HG03439 (cell line): ENCODE results near the gene CCSER2.
"Not testable (repeated sequence)": the region's sequence is repeated elsewhere in the genome, so short reads cannot be mapped to it uniquely, and the experiment has no call there.

Experiments used
- ATAC-seq: cut with Tn5 transposase; IDR thresholded peaks from one replicate; pipeline ENCODE4 v1.9.1; 2021; ENCODE audit warnings: mild to moderate bottlenecking, moderate library complexity; ENCODE audit not compliant: unreplicated experiment

Gene CCSER2

DNA sequence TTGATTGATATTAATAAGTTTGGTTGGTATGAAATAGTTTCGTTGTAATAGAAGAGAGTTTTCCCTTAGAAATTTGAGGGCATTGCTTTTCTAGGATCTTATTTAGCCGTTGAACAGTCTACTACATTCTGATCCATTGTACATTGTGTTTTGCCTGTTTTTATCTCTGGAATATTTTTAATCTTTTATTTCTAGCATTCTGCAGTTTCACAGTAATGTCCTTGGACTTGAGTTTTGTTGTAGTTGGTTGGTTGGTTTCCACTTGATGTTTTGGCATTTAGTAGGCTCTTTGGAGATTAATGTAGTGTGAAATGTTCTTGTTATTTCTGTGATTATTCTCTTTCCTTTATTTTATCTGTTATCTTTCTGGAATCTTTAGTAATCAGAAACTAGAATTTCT is 112.4 kb downstream of the CCSER2 start:
- no peak for ATAC-seq

GRCh38 chr10:84447701-84448400 is 119.5 kb downstream of the CCSER2 start:
- no peak for ATAC-seq

- not testable (repeated sequence) for ATAC-seq
Observed at GRCh38 chr10:84449351-84449750, 121.0 kb downstream of the CCSER2 start.

DNA sequence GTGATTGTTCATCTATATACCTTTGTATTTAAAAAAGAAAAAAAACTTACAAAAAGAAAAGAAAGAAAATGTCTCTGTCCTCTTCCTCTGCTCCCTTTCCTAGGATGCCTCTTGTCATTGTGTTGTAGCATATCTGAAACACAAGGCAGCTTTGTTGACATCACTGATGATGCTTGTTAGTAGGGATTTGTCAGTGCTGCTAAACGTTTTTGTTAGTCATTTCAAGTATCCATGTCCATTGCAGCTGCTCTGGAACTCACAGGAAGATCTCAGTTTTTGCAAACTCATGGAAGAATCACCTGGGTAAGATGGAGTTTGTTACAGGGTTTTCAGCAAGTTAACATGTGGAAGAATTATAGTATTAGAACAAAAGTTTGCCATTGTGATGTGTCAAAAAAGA is 123.6 kb downstream of the CCSER2 start:
- no peak for ATAC-seq

DNA sequence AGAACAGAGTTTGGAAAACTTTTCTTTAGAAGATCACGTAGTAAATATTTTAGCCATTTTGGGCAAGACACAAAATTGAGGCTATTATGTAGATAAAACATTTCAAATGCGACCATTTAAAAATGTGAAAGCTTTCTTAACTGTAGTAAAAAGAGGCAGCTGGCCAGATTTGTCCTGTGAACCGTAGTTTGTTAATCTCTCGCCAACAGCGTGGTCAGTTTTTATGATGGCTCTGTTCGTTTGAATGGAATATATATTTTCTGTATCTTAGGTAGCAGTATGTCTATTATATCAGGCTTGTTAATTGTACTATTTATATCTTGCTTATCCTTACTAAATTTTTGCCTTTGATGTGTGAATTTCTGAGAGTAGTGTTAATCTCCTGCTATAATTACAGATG is 124.9 kb downstream of the CCSER2 start:
- ATAC-seq, result no peak

DNA sequence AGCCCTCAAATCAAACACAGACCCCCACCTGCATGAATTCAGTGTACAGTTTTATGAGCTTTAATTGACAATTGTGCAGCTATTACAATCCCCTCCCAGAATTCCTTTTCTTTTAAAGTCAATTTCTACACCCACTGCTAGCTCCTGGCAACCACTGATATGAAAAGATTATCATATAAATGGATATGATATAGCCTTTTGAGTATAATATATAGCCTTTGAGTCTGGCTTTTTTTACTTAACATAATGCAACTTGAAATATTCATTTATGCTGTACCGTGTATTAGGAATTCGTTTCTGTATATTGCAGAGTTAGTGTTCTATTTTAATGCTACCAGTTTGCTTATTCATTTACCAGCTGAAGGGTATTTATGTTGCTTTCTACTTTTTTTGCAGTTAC is 127.7 kb downstream of the CCSER2 start:
- ATAC-seq, result no peak

DNA sequence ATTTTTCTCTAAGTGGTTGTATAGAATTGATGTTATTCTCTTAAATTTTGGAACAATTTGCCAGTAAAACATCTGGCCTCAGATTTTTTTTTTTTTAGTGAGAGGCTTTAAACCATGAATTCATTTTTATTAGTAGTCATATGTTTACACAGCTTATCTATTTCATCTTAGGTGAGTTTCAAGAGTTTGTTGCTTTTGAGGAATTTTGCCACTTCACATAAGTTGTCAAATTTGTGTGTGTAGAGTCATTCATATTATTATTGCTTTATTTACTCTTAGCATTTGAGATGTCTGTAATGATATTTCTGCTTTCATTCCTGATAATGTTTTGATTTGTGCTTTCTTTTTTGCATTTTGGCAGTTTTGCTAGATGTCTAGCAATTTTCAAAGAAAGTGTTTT is 132.1 kb downstream of the CCSER2 start:
- ATAC-seq, result no peak

DNA sequence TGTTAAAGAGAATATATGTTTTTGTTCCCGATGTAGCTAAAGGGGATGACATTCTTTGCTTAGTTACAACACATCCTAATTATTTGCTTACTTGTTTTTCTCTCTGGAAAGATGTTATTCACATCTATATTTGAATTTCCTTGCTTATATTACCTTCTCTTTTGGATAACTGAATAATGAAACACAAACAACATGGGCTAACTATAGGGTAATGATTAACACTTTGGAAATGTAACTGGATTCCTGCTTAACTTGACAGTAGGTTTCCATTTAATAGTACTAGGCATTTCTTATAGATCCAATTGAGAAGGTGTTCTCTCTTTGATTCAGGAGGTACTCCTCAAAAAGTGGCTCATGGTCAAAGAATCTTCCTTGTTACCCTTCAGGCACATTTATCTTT is 141.1 kb downstream of the CCSER2 start:
- ATAC-seq, result no peak

DNA sequence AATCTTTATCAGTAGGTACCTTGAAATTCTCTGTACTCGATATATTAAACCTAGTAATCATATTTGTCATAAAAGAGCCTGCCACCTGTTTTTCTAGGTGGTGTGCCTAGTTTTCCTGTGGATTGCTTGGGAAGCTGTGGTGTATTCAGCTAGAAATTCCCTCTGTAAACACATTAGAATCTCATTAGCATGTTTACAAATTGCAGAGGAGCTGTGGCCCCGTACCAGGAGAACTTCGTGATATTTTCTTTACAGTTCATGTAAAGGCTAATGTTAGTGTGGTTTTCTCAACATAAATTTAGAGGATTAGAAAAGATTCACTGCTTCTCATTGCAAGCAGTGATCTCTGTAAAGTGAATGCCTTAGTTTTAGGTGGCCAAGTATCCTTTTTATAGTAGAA is 144.7 kb downstream of the CCSER2 start:
- ATAC-seq, result no peak

- ATAC-seq, result no peak
Observed at GRCh38 chr10:84477398-84478128, 149.2 kb downstream of the CCSER2 start.

DNA sequence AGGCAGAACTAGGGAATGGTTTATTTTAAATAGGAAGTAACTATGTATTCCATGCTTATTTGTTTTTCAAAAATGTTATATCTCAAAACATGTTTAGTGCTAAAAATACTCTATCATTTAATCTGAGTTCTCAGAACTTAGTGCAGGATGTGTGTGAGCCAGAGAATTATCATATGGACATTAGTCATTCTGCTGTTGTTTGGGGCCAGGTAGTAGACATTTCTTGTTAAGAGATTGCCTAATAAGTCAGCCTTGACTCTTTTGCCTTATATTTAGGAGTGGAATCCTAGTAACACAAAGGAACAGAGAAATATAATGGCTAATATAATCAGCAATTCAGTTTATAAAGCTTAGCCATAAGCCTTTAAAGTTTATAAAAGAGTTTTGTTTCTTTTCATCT is 149.8 kb downstream of the CCSER2 start:
- ATAC-seq, result no peak

DNA sequence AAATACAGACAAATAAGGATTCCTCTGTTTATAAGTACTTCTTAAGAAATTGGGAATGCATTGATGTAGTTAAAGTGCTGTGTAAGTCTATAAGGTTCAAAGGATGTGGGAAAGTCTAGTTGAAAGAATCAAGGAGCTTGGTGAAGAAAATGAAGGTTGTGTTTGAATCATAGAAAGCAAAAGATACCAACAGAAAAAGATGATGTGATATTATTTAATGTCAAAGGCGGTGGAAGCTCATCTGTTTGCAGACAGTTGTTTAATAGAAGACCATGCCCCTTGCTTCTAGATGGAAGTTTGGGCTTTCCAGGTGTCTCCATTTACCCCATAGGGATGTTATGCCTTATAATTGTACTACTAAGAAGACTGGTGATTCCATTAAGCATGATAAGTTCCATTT is 150.3 kb downstream of the CCSER2 start:
- ATAC-seq, result no peak

GRCh38 chr10:84484541-84484940 is 156.2 kb downstream of the CCSER2 start:
- no peak for ATAC-seq

GRCh38 chr10:84493361-84493760 is 165.0 kb downstream of the CCSER2 start:
- ATAC-seq, result no peak

- ATAC-seq, result no peak
Observed at GRCh38 chr10:84493951-84494848, 165.8 kb downstream of the CCSER2 start.

DNA sequence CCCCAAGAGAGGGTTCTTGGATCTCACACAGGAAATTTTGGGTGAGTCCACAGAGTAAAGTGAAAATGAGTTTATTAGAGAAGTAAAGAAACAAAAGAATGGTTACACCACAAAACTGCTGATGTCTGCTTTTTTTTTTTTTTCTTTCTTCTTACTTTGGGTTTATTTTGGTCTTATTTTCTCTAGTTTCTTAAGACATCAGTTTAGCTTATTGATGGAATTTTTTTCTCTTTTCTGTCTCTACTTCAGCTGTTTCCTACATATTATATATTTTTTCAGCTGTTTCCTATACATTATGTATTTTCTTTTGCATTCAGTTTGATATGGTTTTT is 166.4 kb downstream of the CCSER2 start:
- no peak for ATAC-seq

GRCh38 chr10:84497978-84498377 is 169.6 kb downstream of the CCSER2 start:
- ATAC-seq, result no peak

DNA sequence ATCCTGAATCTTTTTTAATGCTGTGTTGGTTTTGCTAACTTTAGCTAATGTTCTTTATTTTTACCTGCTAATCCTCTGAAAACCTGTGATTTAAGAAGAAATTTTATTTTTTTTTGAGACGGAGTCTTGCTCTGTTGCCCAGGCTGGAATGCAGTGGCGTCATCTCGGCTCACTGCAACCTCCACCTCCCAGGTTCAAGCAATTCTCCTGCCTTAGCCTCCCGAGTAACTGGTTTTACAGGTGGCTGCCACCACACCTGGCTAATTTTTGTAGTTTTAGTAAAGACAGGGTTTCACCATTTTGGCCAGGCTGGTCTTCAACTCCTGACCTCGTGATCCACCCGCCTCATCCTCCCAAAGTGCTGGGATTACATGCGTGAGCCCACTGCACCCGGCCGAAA is 170.7 kb downstream of the CCSER2 start:
- ATAC-seq, result not testable (repeated sequence)

GRCh38 chr10:84499846-84500245 is 171.5 kb downstream of the CCSER2 start:
- no peak for ATAC-seq

DNA sequence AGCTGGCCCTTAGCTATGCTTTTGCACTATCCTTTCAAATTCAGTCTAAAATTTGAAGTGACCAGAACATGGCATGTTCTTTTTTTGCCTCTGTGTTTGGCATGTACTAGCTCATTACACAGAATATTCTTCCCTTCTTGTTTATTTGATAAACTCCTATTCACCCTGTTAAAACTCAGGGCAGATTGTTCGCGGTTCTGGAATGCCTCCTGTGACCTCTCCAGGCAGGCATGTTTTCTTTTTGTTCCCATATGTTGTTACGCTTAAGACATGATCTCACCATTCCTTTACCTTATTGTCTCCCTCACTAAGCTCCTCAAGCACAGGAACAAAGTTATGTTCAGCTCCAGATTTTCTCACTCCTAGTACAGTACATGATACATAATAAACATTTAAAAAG is 181.7 kb downstream of the CCSER2 start:
- ATAC-seq, result no peak

DNA sequence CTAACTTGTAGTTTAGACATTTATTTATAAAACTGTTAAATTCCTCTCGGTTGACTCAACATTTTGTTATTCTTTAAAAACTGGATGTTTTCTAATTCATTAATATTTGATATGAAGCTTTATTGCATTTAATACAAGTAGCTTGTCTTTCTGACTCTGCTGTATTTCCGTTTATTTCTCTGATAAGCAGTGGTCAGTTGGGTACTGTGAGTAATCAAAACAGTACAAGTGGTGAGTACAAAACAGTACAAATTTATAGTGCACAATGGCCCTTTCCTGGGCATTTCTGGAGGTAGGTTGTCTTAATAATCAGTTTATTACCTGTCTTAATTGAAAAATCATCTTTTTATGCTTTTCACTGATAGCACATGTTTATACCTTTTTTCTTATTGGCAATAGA is 182.7 kb downstream of the CCSER2 start:
- ATAC-seq, result no peak
